GM10266 (cell line): ENCODE results near the gene STAB1.
A peak's percentile ranks its signal among the peaks of the same experiment; 100 is the strongest.

Source experiments
- DNase-seq: peaks from one replicate; pipeline ENCODE4 v3.0.0; 2012; ENCODE audit errors: extremely low spot score
- CTCF ChIP-seq: IDR thresholded peaks from 2 replicates; pipeline ENCODE4 v1.5.1; 2012; ENCODE audit warnings: mild to moderate bottlenecking, low read depth; ENCODE audit not compliant: control insufficient read depth, insufficient read depth; ENCODE audit errors: missing control alignments

The STAB1 gene

GRCh38 chr3:52494886-52495495 is at the start of gene STAB1:
Gene STAB1, plus strand, starts transcription at chr3:52495338. Its CDS starts 76 bp downstream, at chr3:52495414.
- DNase-seq: no peak
- TF ChIP-seq CTCF: no peak

- DNase-seq: no peak
- no peak for TF ChIP-seq CTCF
These were observed 49.1 kb upstream of the STAB1 start for GRCh38 chr3:52446042-52446441.

GRCh38 chr3:52446631-52447511 is 48.3 kb upstream of the STAB1 start:
- DNase-seq: peak; percentile 79

GRCh38 chr3:52447512-52448355 is 47.4 kb upstream of the STAB1 start:
- TF ChIP-seq CTCF: no peak
- no peak for DNase-seq

More at GRCh38 chr3:52446631-52447511, 48.3 kb upstream of the STAB1 start:
- TF ChIP-seq CTCF: peak; percentile 97

- DNase-seq: no peak
- TF ChIP-seq CTCF: no peak
These were observed 44.5 kb upstream of the STAB1 start for GRCh38 chr3:52450489-52451236.

- no peak for TF ChIP-seq CTCF
- no peak for DNase-seq
These were observed 43.7 kb upstream of the STAB1 start for GRCh38 chr3:52451237-52452083.
